Stomach (tissue), 4 donors: ENCODE data around the gene RYR1.

ENCODE experiments used
- CTCF ChIP-seq, 7 experiments: fragments of 450-650 bp in 4 of 7; fragments of 200-600 bp in 3 of 7; sonication (generic) in 3 of 7; IDR thresholded peaks; one replicate each; pipeline ENCODE4 v1.5.1; 2016 to 2019; ENCODE audit warnings: antibody characterized with exemption in 7 of 7, control low read depth in 2 of 7, mild to moderate bottlenecking in 1 of 7
- EP300 ChIP-seq: sonication (generic); formaldehyde crosslinking; IDR thresholded peaks from one replicate; pipeline ENCODE4 v1.6.1; 2017; ENCODE audit warnings: antibody characterized with exemption
- POLR2A ChIP-seq, 4 donors: fragments of 450-650 bp; IDR thresholded peaks; one replicate each; pipeline ENCODE4 v1.6.1; 2016; ENCODE audit warnings: antibody characterized with exemption in 4 of 4, control low read depth in 2 of 4, mild to moderate bottlenecking in 1 of 4, moderate library complexity in 1 of 4
- POLR2AphosphoS5 ChIP-seq, 3 donors: sonication (generic); formaldehyde crosslinking; IDR thresholded peaks; one replicate each; pipeline ENCODE4 v1.6.1; 2016; ENCODE audit warnings: antibody characterized with exemption in 3 of 3

- TF ChIP-seq CTCF (IDR thresholded peaks at IDR 0.05) (no peak), POLR2AphosphoS5 (IDR thresholded peaks at IDR 0.05) (no peak), POLR2A (IDR thresholded peaks at IDR 0.05) (no peak), EP300 (no peak)
Observed at GRCh38 chr19:38399537-38399936, 34.0 kb upstream of the RYR1 start.
